Measurements from ENCODE around the gene FAM81B. TPM values are rescaled to one million over a fixed set of nuclear protein-coding genes. Genes with fewer than 3 reads are reported as not detected.

Gene FAM81B
- total and polyA plus RNA-seq, 2 donors (not counting 3 experiments of a cell fraction or from before 2014, with no cell fraction given) = not detected

DNA sequence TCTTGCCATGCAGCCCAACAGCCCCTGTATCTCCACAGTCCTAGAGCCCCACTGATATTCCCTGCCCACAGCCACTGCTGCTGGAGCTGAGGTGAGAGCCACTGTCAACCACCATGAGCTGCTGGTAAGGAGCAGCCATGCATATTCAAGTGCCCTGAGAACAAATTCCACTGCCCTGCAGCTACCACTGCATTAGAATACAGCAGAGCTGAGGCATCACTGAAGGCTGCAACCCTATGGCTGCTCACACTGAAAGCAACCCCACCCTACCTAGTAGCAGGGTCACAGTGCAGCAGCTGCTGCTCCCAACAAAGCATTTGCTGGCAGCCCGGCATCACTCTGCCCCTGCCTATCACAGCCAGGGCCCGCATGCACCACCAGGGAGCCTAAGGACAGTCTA, 95.0 kb downstream of the FAM81B start:
- no peak overlapping the region for H3K4me2 ChIP-seq (ENCODE audit: insufficient read depth, low read length)
- H3K27me3 ChIP-seq (ENCODE audit: control insufficient read depth in 2 of 2, insufficient read depth in 2 of 2, low read length in 2 of 2) = no peaks in the 10 kb centered on the region
- H3K4me3 ChIP-seq (replicated peaks in 1 of 3; ENCODE audit: insufficient read depth in 1 of 3, low read depth in 1 of 3, low read length in 3 of 3) = no peak overlapping the region
- H3K27ac ChIP-seq (ENCODE audit: insufficient read depth, low read depth, low read length) = no peak overlapping the region
- no peaks in the 10 kb centered on the region for H3K9me3 ChIP-seq (replicated peaks; ENCODE audit: control insufficient read depth, insufficient read depth, low read length)
- FAIRE-seq = no peak
- no peaks in the 10 kb centered on the region for H3K4me1 ChIP-seq (ENCODE audit: control insufficient read depth, extremely low read depth, insufficient read depth, low read length)
- DNase-seq (ENCODE audit: low read depth, low spot score) = no peak
- intact Hi-C loops (cut with micrococcal nuclease) = no loop called here
- no peaks in the 10 kb centered on the region for H3K79me2 ChIP-seq (ENCODE audit: control insufficient read depth, insufficient read depth, low read length)
- H3K9ac ChIP-seq (replicated peaks; ENCODE audit: extremely low read depth, insufficient read depth, low read length) = no peak overlapping the region
- H3K36me3 ChIP-seq (ENCODE audit: control insufficient read depth in 2 of 2, extremely low read depth in 1 of 2, insufficient read depth in 2 of 2, low read length in 2 of 2) = peaks cover 16 to 18% of the 10 kb centered on the region in 2 experiments
- no peaks in the 10 kb centered on the region for H3K9me1 ChIP-seq (replicated peaks; ENCODE audit: control insufficient read depth, extremely low read depth, insufficient read depth, low read length)
- dilution Hi-C loops (cut with MboI; ENCODE audit: extremely low pct_ligation_motif_present, low sequenced_read_pairs) = no loop called here
- H2AFZ ChIP-seq (ENCODE audit: low read depth, low read length) = no peak overlapping the region
- ChIA-PET POLR2A (no interaction called here), CTCF (no interaction called here)
- H4K20me1 ChIP-seq (replicated peaks; ENCODE audit: control insufficient read depth, extremely low read depth, insufficient read depth, low read length) = no peaks in the 10 kb centered on the region
- BruUV-seq (replicated peaks) = no TSS peak
- TF ChIP-seq POLR2AphosphoS5 (IDR thresholded peaks at IDR 0.05; ENCODE audit: insufficient read depth, low read depth, low read length) = no peak
- TF ChIP-seq JUN (IDR thresholded peaks at IDR 0.05; ENCODE audit: borderline replicate concordance, insufficient read depth, insufficient read length, low read depth) = no peak
- TF ChIP-seq, protein P1, sequence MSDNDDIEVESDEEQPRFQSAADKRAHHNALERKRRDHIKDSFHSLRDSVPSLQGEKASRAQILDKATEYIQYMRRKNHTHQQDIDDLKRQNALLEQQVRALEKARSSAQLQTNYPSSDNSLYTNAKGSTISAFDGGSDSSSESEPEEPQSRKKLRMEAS (IDR thresholded peaks at IDR 0.05; ENCODE audit: insufficient read depth, insufficient read length) = no peak
- TF ChIP-seq, protein P2, sequence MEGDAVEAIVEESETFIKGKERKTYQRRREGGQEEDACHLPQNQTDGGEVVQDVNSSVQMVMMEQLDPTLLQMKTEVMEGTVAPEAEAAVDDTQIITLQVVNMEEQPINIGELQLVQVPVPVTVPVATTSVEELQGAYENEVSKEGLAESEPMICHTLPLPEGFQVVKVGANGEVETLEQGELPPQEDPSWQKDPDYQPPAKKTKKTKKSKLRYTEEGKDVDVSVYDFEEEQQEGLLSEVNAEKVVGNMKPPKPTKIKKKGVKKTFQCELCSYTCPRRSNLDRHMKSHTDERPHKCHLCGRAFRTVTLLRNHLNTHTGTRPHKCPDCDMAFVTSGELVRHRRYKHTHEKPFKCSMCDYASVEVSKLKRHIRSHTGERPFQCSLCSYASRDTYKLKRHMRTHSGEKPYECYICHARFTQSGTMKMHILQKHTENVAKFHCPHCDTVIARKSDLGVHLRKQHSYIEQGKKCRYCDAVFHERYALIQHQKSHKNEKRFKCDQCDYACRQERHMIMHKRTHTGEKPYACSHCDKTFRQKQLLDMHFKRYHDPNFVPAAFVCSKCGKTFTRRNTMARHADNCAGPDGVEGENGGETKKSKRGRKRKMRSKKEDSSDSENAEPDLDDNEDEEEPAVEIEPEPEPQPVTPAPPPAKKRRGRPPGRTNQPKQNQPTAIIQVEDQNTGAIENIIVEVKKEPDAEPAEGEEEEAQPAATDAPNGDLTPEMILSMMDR (IDR thresholded peaks at IDR 0.05; ENCODE audit: extremely low read depth in 1 of 2, insufficient read depth in 1 of 2, low read depth in 1 of 2, low read length in 2 of 2) = no peak
- TF ChIP-seq GATA2 (IDR thresholded peaks at IDR 0.05; ENCODE audit: insufficient read depth, insufficient read length, low read depth, low read length) = no peak
- no peak for TF ChIP-seq POLR2A (IDR thresholded peaks at IDR 0.05; ENCODE audit: low read depth, low read length)
- no peak for TF ChIP-seq EZH2 (IDR thresholded peaks at IDR 0.05; ENCODE audit: borderline replicate concordance, low read depth, low read length, severe bottlenecking)
- no peak for TF ChIP-seq MYC (IDR thresholded peaks at IDR 0.05; ENCODE audit: low read depth, low read length)
- TF ChIP-seq FOS (IDR thresholded peaks at IDR 0.05; ENCODE audit: borderline replicate concordance, insufficient read depth, low read length) = no peak

All from endothelial cell of umbilical vein (primary cell).